Kidney tubule cell (primary cell): ENCODE data around the gene CARD14.

Experiments
- DNase-seq: peaks from one replicate; pipeline ENCODE4 v3.0.0-alpha.2; 2018; ENCODE audit warnings: low spot score

CARD14 gene

GRCh38 chr17:80169784-80170500 is at the start of gene CARD14:
Gene CARD14, plus strand, starts transcription at chr17:80170030. Its CDS starts 11,409 bp downstream, at chr17:80181439.
- DNase-seq: no peak

GRCh38 chr17:80122026-80122575 is 47.7 kb upstream of the CARD14 start:
- DNase-seq: no peak

- DNase-seq: no peak
These were observed 46.8 kb upstream of the CARD14 start for GRCh38 chr17:80122926-80123505.

GRCh38 chr17:80123791-80124190 is 46.0 kb upstream of the CARD14 start:
- DNase-seq: peak; percentile 67

- DNase-seq: peak; percentile 87
These were observed 45.4 kb upstream of the CARD14 start for GRCh38 chr17:80124351-80124981.

GRCh38 chr17:80125656-80126448 is 44.0 kb upstream of the CARD14 start:
- peak; percentile 36 for DNase-seq

- no peak for DNase-seq
These were observed 43.4 kb upstream of the CARD14 start for GRCh38 chr17:80126449-80126715.

- DNase-seq: no peak
These were observed 40.7 kb upstream of the CARD14 start for GRCh38 chr17:80129006-80129565.

- no peak for DNase-seq
These were observed 38.8 kb upstream of the CARD14 start for GRCh38 chr17:80130992-80131391.

- DNase-seq: no peak
These were observed 36.8 kb upstream of the CARD14 start for GRCh38 chr17:80132906-80133625.

- no peak for DNase-seq
These were observed 36.2 kb upstream of the CARD14 start for GRCh38 chr17:80133626-80133970.

GRCh38 chr17:80137131-80137530 is 32.7 kb upstream of the CARD14 start:
- DNase-seq: no peak

GRCh38 chr17:80138856-80139426 is 30.9 kb upstream of the CARD14 start:
- DNase-seq: no peak

GRCh38 chr17:80141463-80142165 is 28.2 kb upstream of the CARD14 start:
- no peak for DNase-seq

- DNase-seq: no peak
These were observed 26.9 kb upstream of the CARD14 start for GRCh38 chr17:80142929-80143328.

- DNase-seq: no peak
These were observed 24.5 kb upstream of the CARD14 start for GRCh38 chr17:80145076-80146075.

- DNase-seq: no peak
These were observed 23.5 kb upstream of the CARD14 start for GRCh38 chr17:80146121-80147034.
